Trophoblast cell (in vitro differentiated cells and primary cell): ENCODE data around the gene ARFIP2.

Experiments used
- DNase-seq, 2 donors: peaks; one replicate each; pipeline ENCODE4 v3.0.0-alpha.2; 2016
- H2AFZ ChIP-seq: 2 replicates; pipeline ENCODE4 v1.6.1; 2013; ENCODE audit warnings: low read length, moderate library complexity, mild to moderate bottlenecking; ENCODE audit not compliant: insufficient read depth, poor library complexity
- H2AK5ac ChIP-seq: 2 replicates; pipeline ENCODE4 v1.6.1; 2013; ENCODE audit warnings: mild to moderate bottlenecking, low read length
- H2BK120ac ChIP-seq: 2 replicates; pipeline ENCODE4 v1.6.1; 2013; ENCODE audit warnings: low read length, mild to moderate bottlenecking, moderate library complexity; ENCODE audit not compliant: insufficient read depth, poor library complexity
- H2BK12ac ChIP-seq: 2 replicates; pipeline ENCODE4 v1.6.1; 2013; ENCODE audit warnings: mild to moderate bottlenecking, low read length, moderate library complexity
- H2BK5ac ChIP-seq: 2 replicates; pipeline ENCODE4 v1.6.1; 2013; ENCODE audit warnings: low read length, low read depth, moderate library complexity, mild to moderate bottlenecking; ENCODE audit not compliant: poor library complexity
- H3K14ac ChIP-seq: 2 replicates; pipeline ENCODE4 v1.6.1; 2013; ENCODE audit warnings: mild to moderate bottlenecking, low read length
- H3K18ac ChIP-seq: 2 replicates; pipeline ENCODE4 v1.6.1; 2013; ENCODE audit warnings: mild to moderate bottlenecking, low read length
- H3K23ac ChIP-seq: 2 replicates; pipeline ENCODE4 v1.6.1; 2013; ENCODE audit warnings: low read length
- H3K27ac ChIP-seq: 2 replicates; pipeline ENCODE4 v1.5.1; 2013; ENCODE audit warnings: low read depth, mild to moderate bottlenecking, inconsistent platforms, low read length, moderate library complexity
- H3K27me3 ChIP-seq: 2 replicates; pipeline ENCODE4 v1.6.1; 2013; ENCODE audit warnings: inconsistent platforms, mild to moderate bottlenecking, low read length, moderate library complexity; ENCODE audit not compliant: insufficient read depth
- H3K36me3 ChIP-seq, 2 experiments: 1 replicate in 1 of 2; 2 replicates in 1 of 2; pipeline ENCODE4 v1.6.1; 2013; ENCODE audit warnings: low read length in 2 of 2, mild to moderate bottlenecking in 2 of 2, moderate library complexity in 1 of 2; ENCODE audit not compliant: insufficient read depth in 2 of 2, control insufficient read depth in 1 of 2
- H3K4ac ChIP-seq: 2 replicates; pipeline ENCODE4 v1.6.1; 2013; ENCODE audit warnings: low read depth, mild to moderate bottlenecking, low read length, moderate library complexity
- H3K4me1 ChIP-seq, 2 experiments: 1 replicate in 1 of 2; 2 replicates in 1 of 2; pipeline ENCODE4 v1.6.1; 2013; ENCODE audit warnings: low read length in 2 of 2, mild to moderate bottlenecking in 2 of 2, moderate library complexity in 1 of 2; ENCODE audit not compliant: insufficient read depth in 2 of 2, control insufficient read depth in 1 of 2
- H3K4me2 ChIP-seq: 2 replicates; pipeline ENCODE4 v1.6.1; 2013; ENCODE audit warnings: inconsistent platforms, mild to moderate bottlenecking, low read length, moderate library complexity
- H3K4me3 ChIP-seq: 2 replicates; pipeline ENCODE4 v1.5.1; 2013; ENCODE audit warnings: mild to moderate bottlenecking, low read depth, low read length, inconsistent platforms
- H3K79me1 ChIP-seq: one replicate; pipeline ENCODE4 v1.6.1; 2013; ENCODE audit warnings: low read length
- H3K79me2 ChIP-seq: 2 replicates; pipeline ENCODE4 v1.6.1; 2013; ENCODE audit warnings: low read length, mild to moderate bottlenecking; ENCODE audit not compliant: control insufficient read depth, insufficient read depth, poor library complexity
- H3K9ac ChIP-seq: 2 replicates; pipeline ENCODE4 v1.6.1; 2013; ENCODE audit warnings: mild to moderate bottlenecking, low read length
- H3K9me3 ChIP-seq: 2 replicates; pipeline ENCODE4 v1.6.1; 2013; ENCODE audit warnings: low read depth, mild to moderate bottlenecking, control low read depth, inconsistent platforms, low read length; ENCODE audit not compliant: insufficient read depth
- H4K12ac ChIP-seq: 2 replicates; pipeline ENCODE4 v1.6.1; 2013; ENCODE audit warnings: low read depth, mild to moderate bottlenecking, low read length, moderate library complexity
- H4K8ac ChIP-seq: 2 replicates; pipeline ENCODE4 v1.6.1; 2013; ENCODE audit warnings: low read depth, mild to moderate bottlenecking, low read length, moderate library complexity
- H4K91ac ChIP-seq: one replicate; pipeline ENCODE4 v1.6.1; 2013; ENCODE audit warnings: low read depth, mild to moderate bottlenecking, low read length, moderate library complexity
- WGBS: extraction: QIAGEN DNeasy Blood & Tissue Kit; methylation state at CpG from one replicate; pipeline ENCODE4 v1.1.7; 2013; ENCODE audit warnings: missing lambda C conversion rate; ENCODE audit not compliant: insufficient read length, insufficient coverage; ENCODE audit errors: extremely low coverage; 5-methylcytosine and 5-hydroxymethylcytosine counted together

ARFIP2 gene

DNA sequence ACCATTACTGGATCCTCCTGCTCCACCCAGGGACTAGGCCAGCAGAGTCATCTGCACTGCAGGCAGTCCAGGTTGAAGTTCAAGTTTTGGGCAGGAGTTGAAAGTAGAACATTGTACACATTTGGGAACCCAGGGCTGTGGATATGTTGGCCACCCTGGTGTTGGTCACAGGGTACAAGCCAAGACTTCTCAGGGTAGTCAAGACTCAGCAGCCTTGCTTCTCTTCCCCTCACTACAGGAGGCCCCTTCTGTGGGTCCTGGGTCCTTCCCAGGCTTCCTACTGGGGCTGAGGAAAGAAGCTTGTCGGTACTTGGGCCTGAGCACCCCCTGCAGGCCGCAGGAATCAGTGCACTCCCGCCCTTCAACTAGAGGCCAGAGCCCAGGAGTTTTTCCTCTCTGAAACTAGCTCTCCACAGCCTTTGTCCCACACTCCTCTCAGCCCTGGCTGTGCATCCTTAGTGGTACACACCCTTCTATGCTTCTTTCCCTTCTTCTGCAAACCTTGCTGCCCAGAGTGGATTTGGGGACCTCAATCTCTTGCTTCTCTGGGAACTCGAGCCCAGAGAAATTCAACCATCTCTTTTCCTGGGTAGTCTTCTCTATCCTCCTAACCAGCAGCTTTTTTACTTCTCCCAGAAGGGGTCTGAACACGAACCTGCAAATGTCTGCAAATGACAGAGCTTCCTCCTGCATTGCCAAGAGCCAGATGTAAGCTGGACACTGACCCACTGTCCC lies 37.7 kb downstream of the ARFIP2 start:
- no peak overlapping the region for H3K4ac ChIP-seq
- H3K4me2 ChIP-seq = no peak overlapping the region
- no peak overlapping the region for H4K8ac ChIP-seq
- H2BK12ac ChIP-seq = no peak overlapping the region
- H3K14ac ChIP-seq = no peak overlapping the region
- no peak overlapping the region for H3K9ac ChIP-seq
- no peak overlapping the region for H3K23ac ChIP-seq
- H2BK5ac ChIP-seq = no peak overlapping the region
- H4K12ac ChIP-seq = no peak overlapping the region
- no peak overlapping the region for H2BK120ac ChIP-seq
- no peaks in the 10 kb centered on the region for H3K27me3 ChIP-seq
- H3K36me3 ChIP-seq = peaks cover 2 to 3% of the 10 kb centered on the region in 2 experiments
- no peaks in the 10 kb centered on the region for H3K79me2 ChIP-seq
- H4K91ac ChIP-seq = no peak overlapping the region
- peak; percentile 20 to 73 for DNase-seq
- peaks cover 5% of the 10 kb centered on the region for H3K79me1 ChIP-seq
- peaks cover 14 to 21% of the 10 kb centered on the region in 2 experiments for H3K4me1 ChIP-seq
- no CpG with 5 or more reads among the region's 5 CpGs for WGBS
- H2AK5ac ChIP-seq = no peak overlapping the region
- H3K18ac ChIP-seq = no peak overlapping the region
- no peak overlapping the region for H3K4me3 ChIP-seq
- no peak overlapping the region for H3K27ac ChIP-seq
- peaks cover 3% of the 10 kb centered on the region for H3K9me3 ChIP-seq
- no peak overlapping the region for H2AFZ ChIP-seq

DNA sequence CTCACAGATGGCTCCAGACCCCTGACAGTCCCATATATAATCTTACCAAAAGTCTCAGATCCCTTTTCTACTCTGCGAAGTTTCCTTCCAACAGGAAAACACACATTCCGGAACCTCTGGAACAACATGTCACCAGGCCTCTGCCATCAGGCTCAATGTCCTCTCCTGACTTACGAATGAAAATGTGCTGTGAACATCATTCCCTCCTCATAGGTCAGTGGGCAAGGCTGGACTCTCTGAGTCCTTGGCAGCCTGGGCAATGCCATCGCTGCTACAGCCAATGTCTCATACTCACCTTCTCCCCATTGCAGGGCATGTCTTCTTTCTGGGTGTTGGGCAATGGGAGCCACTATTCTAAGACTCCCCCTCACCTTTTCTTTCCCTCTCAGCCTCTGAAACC lies 38.7 kb downstream of the ARFIP2 start:
- no peak overlapping the region for H4K12ac ChIP-seq
- no peak overlapping the region for H3K23ac ChIP-seq
- H2AFZ ChIP-seq = no peak overlapping the region
- DNase-seq = no peak
- H2BK120ac ChIP-seq = no peak overlapping the region
- no peaks in the 10 kb centered on the region for H3K27me3 ChIP-seq
- no peak overlapping the region for H3K9ac ChIP-seq
- no peak overlapping the region for H3K27ac ChIP-seq
- H2BK12ac ChIP-seq = no peak overlapping the region
- no peak overlapping the region for H4K91ac ChIP-seq
- no peak overlapping the region for H4K8ac ChIP-seq
- H2BK5ac ChIP-seq = no peak overlapping the region
- no peaks in the 10 kb centered on the region for H3K36me3 ChIP-seq
- H3K4ac ChIP-seq = no peak overlapping the region
- H2AK5ac ChIP-seq = no peak overlapping the region
- no peak overlapping the region for H3K4me3 ChIP-seq
- H3K4me1 ChIP-seq = peaks cover 14 to 21% of the 10 kb centered on the region in 2 experiments
- WGBS = no CpG with 5 or more reads among the region's 4 CpGs
- peaks cover 3% of the 10 kb centered on the region for H3K9me3 ChIP-seq
- H3K14ac ChIP-seq = no peak overlapping the region
- H3K79me2 ChIP-seq = no peaks in the 10 kb centered on the region
- H3K79me1 ChIP-seq = peaks cover 5% of the 10 kb centered on the region
- no peak overlapping the region for H3K18ac ChIP-seq
- no peak overlapping the region for H3K4me2 ChIP-seq

DNA sequence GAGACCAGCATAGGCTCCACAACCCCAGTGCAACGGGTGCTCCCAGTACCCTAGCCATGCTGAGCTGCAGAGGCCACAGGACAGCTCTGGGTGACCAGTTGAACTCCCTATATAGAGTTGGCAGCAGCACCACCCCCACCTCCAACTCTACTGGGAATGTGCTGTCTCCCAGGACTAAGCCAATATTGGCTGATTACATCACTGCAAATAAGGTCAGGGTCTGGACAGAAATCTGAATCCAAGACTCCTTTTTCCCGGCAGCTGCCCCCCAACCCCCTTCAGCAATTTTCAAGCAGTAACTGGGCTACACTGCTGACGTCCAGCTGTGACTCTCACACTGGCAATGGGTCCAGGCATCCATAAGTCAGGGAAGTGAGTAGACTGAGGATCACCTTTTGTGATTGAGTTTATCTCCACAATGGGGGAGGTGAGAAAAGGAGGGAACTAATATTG lies 40.2 kb downstream of the ARFIP2 start, which contains the start of gene HPX:
Gene HPX (minus strand): TSS at position 82 of the 453 bp plus-strand sequence. CDS start 24 bp downstream, at position 58.
- Histone ChIP-seq H3K9me3 (peaks cover 3% of the 10 kb centered on the region), H3K9ac (no peak within 1 kb of the TSS), H4K12ac (no peak within 1 kb of the TSS), H2AFZ (no peak within 1 kb of the TSS), H4K8ac (peak within 1 kb of the TSS; percentile 24), H3K79me2 (no peaks in the 10 kb centered on the region), H3K4me1 (peaks cover 14 to 21% of the 10 kb centered on the region in 2 experiments), H3K18ac (peak within 1 kb of the TSS; percentile 43), H3K4me2 (no peak within 1 kb of the TSS), H2BK120ac (peak within 1 kb of the TSS; percentile 60), H2AK5ac (no peak within 1 kb of the TSS), H4K91ac (peak within 1 kb of the TSS; percentile 80), H3K27me3 (no peaks in the 10 kb centered on the region), H3K36me3 (no peaks in the 10 kb centered on the region), H3K14ac (peak within 1 kb of the TSS; percentile 71), H2BK5ac (peak within 1 kb of the TSS; percentile 54), H3K79me1 (peaks cover 5% of the 10 kb centered on the region), H3K4ac (peak within 1 kb of the TSS; percentile 6), H2BK12ac (peak within 1 kb of the TSS; percentile 66), H3K4me3 (no peak within 1 kb of the TSS), H3K27ac (no peak within 1 kb of the TSS), H3K23ac (no peak within 1 kb of the TSS)
- no CpG with 5 or more reads among the region's 3 CpGs for WGBS
- no peak for DNase-seq

DNA sequence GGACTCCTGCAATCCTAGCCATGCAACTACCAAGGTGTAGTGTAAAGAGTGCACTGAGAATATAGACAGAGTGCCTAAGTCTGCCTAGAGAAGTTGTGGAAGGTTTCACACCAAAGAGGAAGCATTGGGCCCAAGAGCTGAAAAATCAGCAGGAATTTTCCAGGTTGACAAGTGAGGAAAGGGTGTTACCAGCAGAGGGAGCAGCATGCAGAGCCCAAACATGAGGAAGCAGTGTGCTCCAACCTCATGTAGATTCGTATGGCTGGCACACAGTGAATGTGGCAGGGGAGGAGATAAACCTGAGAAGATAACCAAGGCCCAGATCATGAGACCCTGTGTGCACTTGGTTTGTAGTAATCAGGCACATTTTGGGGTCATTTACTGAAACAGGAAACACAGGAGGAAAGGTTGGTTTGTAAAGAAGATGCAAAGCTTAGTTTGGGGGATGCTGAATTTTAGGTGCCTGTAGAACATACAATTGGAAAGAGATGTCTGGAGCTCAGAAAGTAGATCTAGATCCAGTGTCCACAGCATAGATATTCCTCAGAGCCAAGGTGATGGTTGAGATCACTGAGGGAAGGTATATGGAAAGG lies 42.1 kb downstream of the ARFIP2 start:
- no peak overlapping the region for H3K4me3 ChIP-seq
- no CpG with 5 or more reads among the region's 1 CpG for WGBS

More for the DNA sequence above, 42.1 kb downstream of the ARFIP2 start:
- Histone ChIP-seq H3K36me3 (no peaks in the 10 kb centered on the region), H2BK5ac (no peak overlapping the region), H3K79me1 (peaks cover 5% of the 10 kb centered on the region), H4K12ac (no peak overlapping the region), H3K79me2 (no peaks in the 10 kb centered on the region), H3K27ac (no peak overlapping the region), H3K4me2 (no peak overlapping the region), H3K9me3 (peaks cover 3% of the 10 kb centered on the region), H3K4me1 (peaks cover 14 to 21% of the 10 kb centered on the region in 2 experiments), H3K27me3 (no peaks in the 10 kb centered on the region), H2BK120ac (no peak overlapping the region), H3K9ac (no peak overlapping the region), H4K91ac (no peak overlapping the region), H3K23ac (no peak overlapping the region), H4K8ac (no peak overlapping the region), H2AFZ (no peak overlapping the region), H2BK12ac (no peak overlapping the region), H3K14ac (no peak overlapping the region), H3K18ac (no peak overlapping the region), H2AK5ac (no peak overlapping the region), H3K4ac (no peak overlapping the region)
- DNase-seq = peak; percentile 37 to 66
